ENCODE results near the gene SESN3.

- TF ChIP-seq CTCF (IDR thresholded peaks at IDR 0.05) (no peak), POLR2A (IDR thresholded peaks at IDR 0.05) (no peak)
Measured at GRCh38 chr11:95241681-95242081, 10.7 kb upstream of the SESN3 start.
